Measurements from ENCODE around the gene TMEM17. TPM values are rescaled to one million over a fixed set of nuclear protein-coding genes. Genes with fewer than 3 reads are reported as not detected.

Gene TMEM17
- total RNA-seq, 1 donor from 2014 or later, result 0.91 TPM

DNA sequence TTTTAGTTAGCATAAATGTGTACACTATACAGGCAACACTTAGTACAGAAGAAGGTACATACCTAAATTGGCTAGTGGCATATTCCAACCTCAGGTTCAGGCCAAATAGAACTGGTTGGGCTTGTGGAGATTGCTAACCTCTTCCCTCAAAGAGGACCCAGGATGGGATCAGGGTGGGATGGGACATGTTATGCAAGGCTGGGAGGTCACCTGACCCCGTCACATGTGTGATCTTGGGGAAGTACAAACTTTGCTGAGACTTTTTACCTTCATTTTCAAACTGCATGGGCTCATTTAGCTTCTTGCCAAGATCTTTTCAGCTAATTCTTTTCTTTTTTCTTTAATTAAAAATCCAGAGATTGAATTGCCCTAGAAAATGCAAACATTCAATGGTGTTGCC, 36.9 kb downstream of the TMEM17 start:
- no peaks in the 10 kb centered on the region for H3K4me1 Mint-ChIP-seq (ENCODE audit: low read depth, unreplicated experiment)

GRCh38 chr2:62467475-62468321, 38.3 kb downstream of the TMEM17 start:
- Mint-ChIP-seq H3K9me3 (ENCODE audit: unreplicated experiment) (no peaks in the 10 kb centered on the region), H3K36me3 (ENCODE audit: unreplicated experiment) (no peaks in the 10 kb centered on the region), H3K27me3 (ENCODE audit: unreplicated experiment) (peaks cover 2% of the 10 kb centered on the region), H3K4me1 (ENCODE audit: low read depth, unreplicated experiment) (no peaks in the 10 kb centered on the region), H3K27ac (ENCODE audit: unreplicated experiment) (no peak overlapping the region), H3K4me3 (ENCODE audit: unreplicated experiment) (no peak overlapping the region)
- DNase-seq, result no peak
- TF ChIP-seq, protein P1, sequence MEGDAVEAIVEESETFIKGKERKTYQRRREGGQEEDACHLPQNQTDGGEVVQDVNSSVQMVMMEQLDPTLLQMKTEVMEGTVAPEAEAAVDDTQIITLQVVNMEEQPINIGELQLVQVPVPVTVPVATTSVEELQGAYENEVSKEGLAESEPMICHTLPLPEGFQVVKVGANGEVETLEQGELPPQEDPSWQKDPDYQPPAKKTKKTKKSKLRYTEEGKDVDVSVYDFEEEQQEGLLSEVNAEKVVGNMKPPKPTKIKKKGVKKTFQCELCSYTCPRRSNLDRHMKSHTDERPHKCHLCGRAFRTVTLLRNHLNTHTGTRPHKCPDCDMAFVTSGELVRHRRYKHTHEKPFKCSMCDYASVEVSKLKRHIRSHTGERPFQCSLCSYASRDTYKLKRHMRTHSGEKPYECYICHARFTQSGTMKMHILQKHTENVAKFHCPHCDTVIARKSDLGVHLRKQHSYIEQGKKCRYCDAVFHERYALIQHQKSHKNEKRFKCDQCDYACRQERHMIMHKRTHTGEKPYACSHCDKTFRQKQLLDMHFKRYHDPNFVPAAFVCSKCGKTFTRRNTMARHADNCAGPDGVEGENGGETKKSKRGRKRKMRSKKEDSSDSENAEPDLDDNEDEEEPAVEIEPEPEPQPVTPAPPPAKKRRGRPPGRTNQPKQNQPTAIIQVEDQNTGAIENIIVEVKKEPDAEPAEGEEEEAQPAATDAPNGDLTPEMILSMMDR (IDR thresholded peaks at IDR 0.05; ENCODE audit: partially characterized antibody, unreplicated experiment), result no peak

More for the DNA sequence above, 36.9 kb downstream of the TMEM17 start:
- no peak for DNase-seq
- TF ChIP-seq, protein P1 (IDR thresholded peaks at IDR 0.05; ENCODE audit: partially characterized antibody, unreplicated experiment), result no peak
- H3K4me3 Mint-ChIP-seq (ENCODE audit: unreplicated experiment), result no peak overlapping the region
- H3K36me3 Mint-ChIP-seq (ENCODE audit: unreplicated experiment), result no peaks in the 10 kb centered on the region
- H3K27me3 Mint-ChIP-seq (ENCODE audit: unreplicated experiment), result peaks cover 2% of the 10 kb centered on the region
- no peak overlapping the region for H3K27ac Mint-ChIP-seq (ENCODE audit: unreplicated experiment)
- H3K9me3 Mint-ChIP-seq (ENCODE audit: unreplicated experiment), result no peaks in the 10 kb centered on the region

GRCh38 chr2:62467100-62467474, 38.9 kb downstream of the TMEM17 start:
- Mint-ChIP-seq H3K4me1 (ENCODE audit: low read depth, unreplicated experiment) (no peaks in the 10 kb centered on the region), H3K9me3 (ENCODE audit: unreplicated experiment) (no peaks in the 10 kb centered on the region), H3K36me3 (ENCODE audit: unreplicated experiment) (no peaks in the 10 kb centered on the region), H3K4me3 (ENCODE audit: unreplicated experiment) (no peak overlapping the region), H3K27me3 (ENCODE audit: unreplicated experiment) (peaks cover 2% of the 10 kb centered on the region), H3K27ac (ENCODE audit: unreplicated experiment) (no peak overlapping the region)
- DNase-seq, result no peak
- TF ChIP-seq, protein P1 (IDR thresholded peaks at IDR 0.05; ENCODE audit: partially characterized antibody, unreplicated experiment), result no peak

GRCh38 chr2:62466503-62466854, 39.5 kb downstream of the TMEM17 start:
- TF ChIP-seq, protein P1 (IDR thresholded peaks at IDR 0.05; ENCODE audit: partially characterized antibody, unreplicated experiment), result no peak
- Mint-ChIP-seq H3K9me3 (ENCODE audit: unreplicated experiment) (no peaks in the 10 kb centered on the region), H3K27me3 (ENCODE audit: unreplicated experiment) (peaks cover 2% of the 10 kb centered on the region), H3K36me3 (ENCODE audit: unreplicated experiment) (no peaks in the 10 kb centered on the region), H3K27ac (ENCODE audit: unreplicated experiment) (no peak overlapping the region), H3K4me1 (ENCODE audit: low read depth, unreplicated experiment) (no peaks in the 10 kb centered on the region), H3K4me3 (ENCODE audit: unreplicated experiment) (no peak overlapping the region)
- no peak for DNase-seq

DNA sequence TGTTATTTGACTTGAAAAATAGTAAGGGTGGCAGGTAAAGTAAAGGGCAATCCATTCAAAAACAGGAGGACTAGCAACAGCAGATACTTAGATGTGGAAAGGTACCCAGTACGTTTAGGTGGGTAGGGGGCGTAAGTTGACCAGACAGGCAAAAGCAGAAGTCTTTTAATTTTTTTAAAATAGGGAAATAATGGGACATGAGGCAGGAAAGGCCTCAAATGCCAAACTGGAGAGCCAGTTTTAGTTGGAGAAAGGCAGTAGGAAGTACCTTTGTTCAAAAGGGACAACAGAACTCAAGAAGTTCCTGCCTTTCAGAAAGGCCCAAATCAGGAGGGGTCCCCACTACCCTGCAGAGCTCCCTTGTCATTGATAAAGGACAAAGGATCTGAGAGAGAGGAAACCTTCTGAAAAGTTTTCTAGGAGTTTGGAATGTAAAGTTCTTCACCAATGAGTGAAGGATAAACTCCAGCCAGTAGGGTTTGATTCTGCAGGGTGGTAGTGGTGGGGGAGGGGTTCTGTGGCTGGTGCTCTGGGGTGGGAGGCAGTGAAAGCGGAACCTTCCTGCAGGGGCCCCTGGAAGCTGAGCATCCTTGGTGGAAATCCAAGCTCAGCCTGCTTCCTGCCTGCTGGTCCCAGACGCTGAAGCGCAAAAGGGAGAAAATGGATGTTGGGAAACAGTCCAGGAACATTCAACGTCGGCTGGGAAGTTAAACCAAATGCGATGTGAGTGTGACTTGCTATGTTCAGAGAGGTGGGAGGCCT, 40.1 kb downstream of the TMEM17 start:
- Mint-ChIP-seq H3K27ac (ENCODE audit: unreplicated experiment) (no peak overlapping the region), H3K4me3 (ENCODE audit: unreplicated experiment) (no peak overlapping the region)

More for the DNA sequence above, 40.1 kb downstream of the TMEM17 start:
- no peaks in the 10 kb centered on the region for H3K36me3 Mint-ChIP-seq (ENCODE audit: unreplicated experiment)
- DNase-seq, result no peak
- peaks cover 2% of the 10 kb centered on the region for H3K27me3 Mint-ChIP-seq (ENCODE audit: unreplicated experiment)
- no peaks in the 10 kb centered on the region for H3K4me1 Mint-ChIP-seq (ENCODE audit: low read depth, unreplicated experiment)
- TF ChIP-seq, protein P1 (IDR thresholded peaks at IDR 0.05; ENCODE audit: partially characterized antibody, unreplicated experiment), result no peak
- no peaks in the 10 kb centered on the region for H3K9me3 Mint-ChIP-seq (ENCODE audit: unreplicated experiment)
